PC-9 (cell line): Measurements from ENCODE around the gene CADM4. TPM values are rescaled to one million over a fixed set of nuclear protein-coding genes. Genes with fewer than 3 reads are reported as not detected.

Experiments
- BruUV-seq: library from RNA; stranded (reverse); fragments of 400-500 nt; replicated peaks from 2 replicates; lab custom pipeline; 2021; lab: Mats Ljungman, UMichigan
- CTCF ChIA-PET: fragments of 300-600 bp; sonication (Branson Sonifier 250); formaldehyde crosslinking; loops from one replicate; lab custom pipeline; 2022; ENCODE audit warnings: antibody characterized with exemption; lab: Charles Lee
- POLR2A ChIA-PET: fragments of 300-600 bp; sonication (Branson Sonifier 250); formaldehyde crosslinking; loops from one replicate; lab custom pipeline; 2022; ENCODE audit warnings: antibody characterized with exemption; ENCODE audit not compliant: unreplicated experiment; lab: Charles Lee
- DNase-seq, 2 experiments: peaks; one replicate each; pipeline versions ENCODE4 v3.0.0 to v3.0.0-alpha.2; 2015 to 2022; ENCODE audit warnings: mixed read lengths in 1 of 2
- H2AFZ ChIP-seq: fragments of 200-600 bp; sonication (generic); 2 replicates; pipeline ENCODE4 v1.8.1; 2017; ENCODE audit warnings: antibody characterized with exemption
- H3F3A ChIP-seq: fragments of 200-600 bp; sonication (generic); 2 replicates; pipeline ENCODE4 v1.8.1; 2017; ENCODE audit warnings: antibody characterized with exemption, mild to moderate bottlenecking, low read depth; ENCODE audit not compliant: insufficient read depth
- H3K27ac ChIP-seq: fragments of 200-600 bp; sonication (generic); 2 replicates; pipeline ENCODE4 v1.6.1; 2016; ENCODE audit warnings: mixed run types
- H3K27me3 ChIP-seq: fragments of 200-600 bp; sonication (generic); 2 replicates; pipeline ENCODE4 v1.6.1; 2016; ENCODE audit warnings: low read depth, mixed run types; ENCODE audit not compliant: insufficient read depth
- H3K36me3 ChIP-seq: fragments of 200-600 bp; sonication (generic); 2 replicates; pipeline ENCODE4 v1.6.1; 2016; ENCODE audit warnings: low read depth, mixed run types
- H3K4me1 ChIP-seq: fragments of 200-600 bp; sonication (generic); replicated peaks from 2 replicates; pipeline ENCODE4 v1.6.1; 2016; ENCODE audit warnings: mixed run types; ENCODE audit not compliant: insufficient read depth
- H3K4me2 ChIP-seq: fragments of 200-600 bp; sonication (generic); 2 replicates; pipeline ENCODE4 v1.6.1; 2017; ENCODE audit warnings: mixed run types
- H3K4me3 ChIP-seq: fragments of 200-600 bp; sonication (generic); 2 replicates; pipeline ENCODE4 v1.6.1; 2016; ENCODE audit warnings: mixed run types
- H3K79me2 ChIP-seq: fragments of 200-600 bp; sonication (generic); 2 replicates; pipeline ENCODE4 v1.6.1; 2017; ENCODE audit warnings: low read depth, mixed run types
- H3K9me2 ChIP-seq: fragments of 200-600 bp; sonication (generic); 2 replicates; pipeline ENCODE4 v1.8.1; 2017; ENCODE audit warnings: mild to moderate bottlenecking; ENCODE audit not compliant: insufficient read depth
- H3K9me3 ChIP-seq: fragments of 200-600 bp; sonication (generic); 2 replicates; pipeline ENCODE4 v1.8.1; 2016; ENCODE audit warnings: low read depth; ENCODE audit not compliant: insufficient read depth
- H4K20me1 ChIP-seq: fragments of 200-600 bp; sonication (generic); 2 replicates; pipeline ENCODE4 v1.8.1; 2017; ENCODE audit not compliant: insufficient read depth
- EZH2 ChIP-seq: fragments of 200-600 bp; sonication (generic); IDR thresholded peaks from 2 replicates; pipeline ENCODE4 v1.8.0; 2017; ENCODE audit warnings: antibody characterized with exemption, low read depth
- intact Hi-C: fragments of 100-400 bp; cut with micrococcal nuclease; formaldehyde crosslinking; loops from one replicate; pipeline ENCODE4 v1.10.0; 2022; ENCODE audit not compliant: unreplicated experiment
- total RNA-seq: library from RNA; stranded (reverse); gene quantifications from 2 replicates; pipeline ENCODE4 v1.2.3, GENCODE V29; 2021
- TF ChIP-seq, protein P1 (sequence below): fragments of 200-600 bp; sonication (generic); conservative IDR thresholded peaks from 2 replicates; pipeline ENCODE4 v1.6.1; 2017; ENCODE audit warnings: mixed run types, antibody characterized with exemption, mild to moderate bottlenecking, moderate library complexity

The CADM4 gene
- total RNA-seq, 1 experiment from 2014 or later, result 71.1 TPM

DNA sequence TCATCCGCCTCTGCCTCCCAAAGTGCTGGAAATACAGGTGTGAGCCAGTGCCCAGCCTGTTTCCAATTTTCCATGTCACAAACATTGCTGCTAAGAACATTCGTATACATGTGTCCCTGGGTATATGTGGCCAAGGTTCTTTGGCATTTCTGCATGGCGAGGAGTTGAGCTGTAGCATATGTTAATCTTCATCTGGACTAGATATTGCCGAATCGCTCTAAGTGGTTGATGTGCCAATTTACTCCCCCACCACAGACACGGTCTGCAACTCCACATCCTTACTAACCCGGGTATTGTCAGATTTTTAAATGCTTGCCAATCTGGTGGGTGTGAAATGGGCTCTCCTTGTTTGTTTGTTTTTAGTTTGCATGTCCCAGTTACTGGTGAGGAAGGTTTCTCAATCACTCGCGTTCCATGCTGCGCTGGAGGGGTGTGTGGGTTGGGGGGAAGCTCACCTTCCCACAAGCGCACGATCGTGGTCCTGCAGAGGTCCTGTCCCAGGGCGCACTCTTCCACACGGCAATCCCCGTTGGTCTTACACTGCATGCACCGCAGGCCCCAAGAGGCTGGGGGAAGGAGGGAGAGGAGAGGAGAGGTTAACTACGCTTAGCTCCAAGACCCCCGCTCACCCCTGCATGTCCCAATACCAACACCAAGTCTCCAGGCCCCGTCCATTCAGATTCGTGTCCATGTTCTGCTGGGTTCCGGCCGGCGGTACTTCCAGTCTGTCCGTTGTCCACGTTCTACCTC lies 27.7 kb upstream of the CADM4 start:
- H3K4me1 ChIP-seq, result peaks cover 28% of the 10 kb centered on the region
- H3K27me3 ChIP-seq, result no peaks in the 10 kb centered on the region
- intact Hi-C loops, result no loop called here
- ChIA-PET POLR2A (no interaction called here), CTCF (interaction anchor here (0.6 kb wide), 1 partner anchor 85 kb away, joined by 3 read pairs; no protein-coding TSS in a partner anchor)
- DNase-seq, result no peak
- TF ChIP-seq, protein P1, sequence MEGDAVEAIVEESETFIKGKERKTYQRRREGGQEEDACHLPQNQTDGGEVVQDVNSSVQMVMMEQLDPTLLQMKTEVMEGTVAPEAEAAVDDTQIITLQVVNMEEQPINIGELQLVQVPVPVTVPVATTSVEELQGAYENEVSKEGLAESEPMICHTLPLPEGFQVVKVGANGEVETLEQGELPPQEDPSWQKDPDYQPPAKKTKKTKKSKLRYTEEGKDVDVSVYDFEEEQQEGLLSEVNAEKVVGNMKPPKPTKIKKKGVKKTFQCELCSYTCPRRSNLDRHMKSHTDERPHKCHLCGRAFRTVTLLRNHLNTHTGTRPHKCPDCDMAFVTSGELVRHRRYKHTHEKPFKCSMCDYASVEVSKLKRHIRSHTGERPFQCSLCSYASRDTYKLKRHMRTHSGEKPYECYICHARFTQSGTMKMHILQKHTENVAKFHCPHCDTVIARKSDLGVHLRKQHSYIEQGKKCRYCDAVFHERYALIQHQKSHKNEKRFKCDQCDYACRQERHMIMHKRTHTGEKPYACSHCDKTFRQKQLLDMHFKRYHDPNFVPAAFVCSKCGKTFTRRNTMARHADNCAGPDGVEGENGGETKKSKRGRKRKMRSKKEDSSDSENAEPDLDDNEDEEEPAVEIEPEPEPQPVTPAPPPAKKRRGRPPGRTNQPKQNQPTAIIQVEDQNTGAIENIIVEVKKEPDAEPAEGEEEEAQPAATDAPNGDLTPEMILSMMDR, result no peak
- TF ChIP-seq EZH2, result no peak
- H3K4me2 ChIP-seq, result peak overlapping the region; percentile 70
- H4K20me1 ChIP-seq, result peaks cover 24% of the 10 kb centered on the region
- H3K79me2 ChIP-seq, result peaks cover 28% of the 10 kb centered on the region
- H3K9me2 ChIP-seq, result no peaks in the 10 kb centered on the region
- no peak overlapping the region for H3K4me3 ChIP-seq
- no peaks in the 10 kb centered on the region for H3K9me3 ChIP-seq
- no peak overlapping the region for H2AFZ ChIP-seq
- H3F3A ChIP-seq, result peaks cover 26% of the 10 kb centered on the region
- H3K36me3 ChIP-seq, result peaks cover 21% of the 10 kb centered on the region
- BruUV-seq, result no TSS peak
- H3K27ac ChIP-seq, result no peak overlapping the region

DNA sequence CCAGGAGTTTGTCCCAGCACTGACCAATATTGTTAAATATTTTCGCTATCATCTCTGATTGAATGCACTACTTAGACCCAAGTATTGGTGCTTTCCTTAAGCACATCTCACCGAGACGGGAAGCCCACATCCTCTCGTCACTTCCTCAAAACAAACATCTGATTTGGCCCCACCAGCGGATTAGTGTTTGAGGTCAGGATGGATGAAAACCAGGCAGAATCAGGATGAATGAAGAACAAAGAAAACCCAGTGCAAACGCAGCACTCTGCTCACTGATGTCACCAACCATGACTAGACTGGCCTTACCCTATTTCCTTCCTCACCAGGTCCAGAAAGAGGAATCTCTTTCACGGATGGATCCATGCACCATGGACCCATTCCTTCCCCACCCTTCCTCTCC lies 24.4 kb upstream of the CADM4 start:
- CTCF ChIA-PET, result interaction anchor here (0.7 kb wide), 1 partner anchor 47 kb away, joined by 3 read pairs; no protein-coding TSS in a partner anchor
- no peaks in the 10 kb centered on the region for H3K9me3 ChIP-seq
- H3K27me3 ChIP-seq, result no peaks in the 10 kb centered on the region
- POLR2A ChIA-PET, result no interaction called here
- H3K9me2 ChIP-seq, result no peaks in the 10 kb centered on the region
- no peak overlapping the region for H2AFZ ChIP-seq
- no peak overlapping the region for H3K4me3 ChIP-seq
- peaks cover 24% of the 10 kb centered on the region for H4K20me1 ChIP-seq
- H3K36me3 ChIP-seq, result peaks cover 30% of the 10 kb centered on the region
- no peak overlapping the region for H3K4me2 ChIP-seq
- H3K4me1 ChIP-seq, result peaks cover 7% of the 10 kb centered on the region
- no peak for DNase-seq
- peaks cover 19% of the 10 kb centered on the region for H3K79me2 ChIP-seq
- BruUV-seq, result no TSS peak
- H3K27ac ChIP-seq, result no peak overlapping the region
- TF ChIP-seq EZH2, result no peak
- TF ChIP-seq, protein P1, result no peak
- intact Hi-C loops, result no loop called here
- peaks cover 5% of the 10 kb centered on the region; the same call in 1 of the 2 replicates for H3F3A ChIP-seq

DNA sequence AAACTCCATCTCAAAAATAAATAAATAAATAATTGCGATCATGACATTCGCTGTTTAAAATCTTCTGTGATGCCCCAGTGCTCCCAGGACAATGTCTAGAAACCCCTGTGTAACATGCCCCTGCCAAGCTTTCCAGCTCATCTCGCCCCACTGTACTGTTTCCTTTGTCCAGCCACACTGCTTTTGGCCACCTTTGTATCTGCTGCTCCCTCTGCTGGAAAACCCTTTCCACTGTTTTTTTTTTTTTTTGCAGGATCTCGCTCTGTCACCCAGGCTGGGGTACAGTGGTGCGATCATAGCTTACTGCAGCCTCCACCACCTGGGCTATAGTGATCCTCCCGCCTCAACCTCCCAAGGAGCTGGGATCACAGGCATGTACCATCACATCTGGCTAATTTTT lies 22.8 kb upstream of the CADM4 start:
- peaks cover 19% of the 10 kb centered on the region for H4K20me1 ChIP-seq
- no TSS peak for BruUV-seq
- no peaks in the 10 kb centered on the region for H3K9me3 ChIP-seq
- H3K4me1 ChIP-seq, result peaks cover under 1% of the 10 kb centered on the region; the same call in 1 of the 2 replicates
- no peaks in the 10 kb centered on the region for H3K9me2 ChIP-seq
- H3K36me3 ChIP-seq, result peaks cover 44% of the 10 kb centered on the region
- DNase-seq, result no peak
- no peak overlapping the region for H3K27ac ChIP-seq
- peaks cover 12% of the 10 kb centered on the region for H3K79me2 ChIP-seq
- H3F3A ChIP-seq, result peaks cover 2% of the 10 kb centered on the region; the same call in 1 of the 2 replicates
- ChIA-PET CTCF (interaction anchor here (0.5 to 1.0 kb wide), 7 partner anchors 56 to 116 kb away, joined by 3 to 8 read pairs (median 5); no protein-coding TSS in a partner anchor), POLR2A (interaction anchor here (0.6 kb wide), 1 partner anchor 158 kb away, joined by 3 read pairs; the partner anchor contains the start of gene PHLDB3)
- intact Hi-C loops, result no loop called here
- H3K4me2 ChIP-seq, result no peak overlapping the region
- H3K4me3 ChIP-seq, result no peak overlapping the region
- TF ChIP-seq, protein P1, result peak; percentile 45; the same call in 1 of the 2 replicates
- no peak for TF ChIP-seq EZH2
- H2AFZ ChIP-seq, result no peak overlapping the region
- no peaks in the 10 kb centered on the region for H3K27me3 ChIP-seq
